HG02943 (cell line): ENCODE data around the gene SLK.

Source experiments
- ATAC-seq: cut with Tn5 transposase; IDR thresholded peaks from one replicate; pipeline ENCODE4 v1.9.1; 2021; ENCODE audit warnings: mild to moderate bottlenecking, low read depth, moderate library complexity; ENCODE audit not compliant: unreplicated experiment

Gene SLK

DNA sequence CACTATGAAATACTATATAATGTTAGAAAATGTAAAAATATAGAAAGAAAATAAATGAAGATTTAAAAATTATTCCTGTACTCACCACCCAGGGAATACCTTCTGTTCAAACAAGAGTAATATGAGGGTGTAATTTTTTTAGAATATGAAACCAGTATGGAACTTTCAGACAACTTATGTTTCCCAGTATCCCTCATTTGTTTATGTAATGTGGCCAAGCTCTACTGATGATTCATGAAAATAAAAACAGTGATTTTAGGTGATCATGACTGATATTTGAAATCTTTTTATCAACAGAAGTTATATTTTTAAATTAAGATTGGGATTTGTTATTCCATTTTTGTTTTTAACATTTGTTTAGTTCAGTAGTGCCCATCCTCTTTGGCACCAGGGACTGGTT lies 18.8 kb downstream of the SLK start:
- ATAC-seq = no peak

DNA sequence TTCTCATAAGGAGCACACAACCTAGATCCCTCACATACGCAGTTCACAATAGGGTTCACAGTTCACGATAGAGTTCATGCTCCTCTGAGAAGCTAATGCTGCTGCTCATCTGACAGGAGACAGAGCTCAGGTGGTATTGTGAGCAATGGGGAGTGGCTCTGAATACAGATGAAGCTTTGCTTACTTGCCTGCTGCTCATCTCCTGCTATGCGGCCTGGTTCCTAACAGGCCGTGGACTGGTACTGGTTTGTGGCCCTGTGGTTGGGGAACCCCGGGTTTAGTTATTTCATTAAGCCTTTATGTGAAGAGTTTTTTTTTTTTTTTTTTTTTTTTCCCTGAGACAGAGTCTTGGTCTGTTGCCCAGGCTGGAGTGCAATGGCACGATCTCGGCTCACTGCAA lies 19.4 kb downstream of the SLK start:
- ATAC-seq = no peak

GRCh38 chr10:103990121-103990520 lies 23.2 kb downstream of the SLK start:
- no peak for ATAC-seq

- no peak for ATAC-seq
Observed at GRCh38 chr10:103990531-103990930, 23.6 kb downstream of the SLK start.

DNA sequence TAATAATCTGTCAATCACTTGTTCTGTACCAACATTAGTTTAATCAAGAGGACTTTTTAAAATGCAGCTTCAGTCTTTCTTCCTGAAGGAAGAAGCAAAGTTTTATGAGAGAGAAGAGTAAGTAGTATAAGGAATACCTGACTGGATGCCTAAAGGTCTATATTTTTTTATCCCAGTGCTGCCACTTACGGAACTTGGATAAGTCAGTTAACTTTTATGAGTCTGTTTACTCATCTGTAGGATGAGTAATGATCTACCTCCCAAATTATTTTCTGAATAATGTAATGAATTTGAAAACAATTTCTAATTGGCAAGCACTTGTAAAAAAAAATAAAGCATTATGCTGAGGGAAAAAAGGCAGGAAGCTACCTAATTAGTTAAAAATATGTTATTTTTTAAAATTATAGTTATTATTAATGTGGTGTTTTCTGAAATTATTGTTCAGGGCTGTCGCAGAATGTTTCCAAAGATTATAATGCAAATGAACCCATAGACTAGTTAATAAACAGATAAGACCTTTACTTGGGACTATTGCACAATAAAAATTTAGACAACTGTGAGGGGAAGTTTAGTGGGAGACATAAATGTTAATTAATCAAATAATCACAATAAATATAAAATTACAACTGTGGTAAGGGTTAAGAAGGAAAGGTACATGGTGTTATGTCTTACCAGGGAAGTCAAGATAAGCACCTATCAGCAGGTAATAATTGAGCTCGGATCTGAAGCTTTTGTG lies 24.6 kb downstream of the SLK start:
- ATAC-seq = no peak

GRCh38 chr10:103995134-103995533 lies 28.2 kb downstream of the SLK start:
- ATAC-seq = no peak

DNA sequence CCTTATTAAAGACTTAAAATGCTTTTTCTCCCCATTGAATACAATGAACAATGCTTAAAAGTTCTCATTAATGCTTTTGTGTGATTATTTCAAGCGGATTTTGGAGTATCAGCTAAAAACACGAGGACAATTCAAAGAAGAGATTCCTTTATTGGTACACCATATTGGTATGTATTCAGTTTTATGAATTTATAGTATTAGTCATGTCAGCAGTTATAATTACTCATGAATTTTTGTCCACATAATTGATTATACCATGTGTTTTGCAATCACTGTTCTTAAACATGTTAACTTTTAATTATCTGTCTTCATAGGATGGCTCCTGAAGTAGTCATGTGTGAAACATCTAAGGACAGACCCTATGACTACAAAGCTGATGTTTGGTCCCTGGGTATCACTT lies 31.9 kb downstream of the SLK start:
- no peak for ATAC-seq

GRCh38 chr10:104002911-104003310 lies 36.0 kb downstream of the SLK start:
- no peak for ATAC-seq

DNA sequence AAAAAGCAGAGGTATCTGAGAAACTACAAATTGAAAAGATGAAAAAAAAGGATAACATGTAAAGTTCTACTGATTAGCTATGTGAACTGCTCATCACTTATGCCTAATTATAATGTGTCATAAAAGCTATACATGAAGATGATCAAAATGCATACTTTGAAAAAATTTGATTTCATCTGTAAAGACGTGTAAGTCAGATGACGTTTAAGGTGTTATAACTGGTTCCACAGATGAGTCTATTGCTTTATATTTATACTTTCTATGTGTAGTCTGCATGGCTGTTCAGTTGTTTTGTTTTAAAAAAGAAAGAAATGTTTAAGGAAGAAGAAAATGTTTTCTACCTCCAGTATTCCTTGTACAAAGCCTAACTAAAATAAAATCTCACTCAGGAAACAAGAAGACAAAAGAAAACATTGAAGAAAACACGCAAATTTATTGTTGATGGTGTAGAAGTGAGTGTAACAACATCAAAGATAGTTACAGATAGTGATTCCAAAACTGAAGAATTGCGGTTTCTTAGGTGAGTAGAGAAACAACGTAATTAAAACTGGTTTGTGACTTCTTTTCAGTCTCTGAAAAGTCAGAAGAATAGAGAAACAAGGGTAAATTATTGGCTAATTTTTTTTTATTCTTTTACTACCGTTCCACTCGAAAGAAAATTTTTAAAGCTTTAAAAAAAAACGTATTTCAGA lies 38.4 kb downstream of the SLK start:
- ATAC-seq = no peak

GRCh38 chr10:104011904-104012303 lies 45.0 kb downstream of the SLK start:
- ATAC-seq = no peak

- no peak for ATAC-seq
Observed at GRCh38 chr10:104013489-104013888, 46.5 kb downstream of the SLK start.

- ATAC-seq = no peak
Observed at GRCh38 chr10:104014176-104014575, 47.2 kb downstream of the SLK start.

GRCh38 chr10:104016661-104017060 lies 49.7 kb downstream of the SLK start:
- no peak for ATAC-seq

- no peak for ATAC-seq
Observed at GRCh38 chr10:104018471-104018870, 51.5 kb downstream of the SLK start.

GRCh38 chr10:104020020-104020419 lies 53.1 kb downstream of the SLK start:
- ATAC-seq = no peak

- ATAC-seq = no peak
Observed at GRCh38 chr10:104021246-104021645, 54.3 kb downstream of the SLK start.

DNA sequence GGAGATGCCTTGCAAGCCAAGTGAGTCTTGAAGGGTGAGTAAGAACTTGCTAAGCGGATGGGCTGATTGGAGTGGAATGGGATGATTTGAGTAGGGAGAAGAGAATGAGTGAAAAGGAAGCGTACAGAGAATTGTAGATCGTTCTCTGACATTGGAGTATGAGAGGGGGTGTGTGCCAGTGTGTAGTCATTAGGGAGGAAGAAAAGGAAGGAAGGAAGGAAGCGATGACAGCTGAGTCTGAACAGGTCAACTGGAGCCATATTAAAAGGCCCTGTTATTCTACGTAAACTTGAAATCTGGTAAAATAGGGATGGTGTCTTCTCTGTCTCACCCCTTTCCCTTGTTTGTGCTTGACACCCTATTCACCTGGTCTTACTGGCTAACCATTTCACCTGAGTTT lies 55.1 kb downstream of the SLK start:
- ATAC-seq = no peak

- no peak for ATAC-seq
Observed at GRCh38 chr10:104025524-104025923, 58.6 kb downstream of the SLK start.

DNA sequence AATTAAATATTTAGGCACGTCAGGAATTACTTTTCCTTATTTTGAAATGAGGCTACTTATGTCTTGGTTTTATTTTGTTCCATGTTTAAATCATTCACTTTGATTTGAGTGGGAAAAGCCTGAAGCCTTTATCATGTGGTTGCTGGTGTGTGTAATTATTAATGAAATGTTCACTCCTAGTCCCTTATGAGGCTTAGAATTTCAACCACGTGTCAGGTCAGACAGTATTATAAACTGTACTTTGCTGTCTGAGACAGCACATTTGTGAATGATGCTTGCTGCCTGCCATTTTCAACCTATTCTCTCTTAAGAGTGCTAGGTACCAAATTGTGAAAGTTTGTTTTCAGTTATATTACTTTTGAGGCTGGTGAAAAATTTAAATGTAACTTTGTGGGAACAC lies 59.8 kb downstream of the SLK start:
- no peak for ATAC-seq

DNA sequence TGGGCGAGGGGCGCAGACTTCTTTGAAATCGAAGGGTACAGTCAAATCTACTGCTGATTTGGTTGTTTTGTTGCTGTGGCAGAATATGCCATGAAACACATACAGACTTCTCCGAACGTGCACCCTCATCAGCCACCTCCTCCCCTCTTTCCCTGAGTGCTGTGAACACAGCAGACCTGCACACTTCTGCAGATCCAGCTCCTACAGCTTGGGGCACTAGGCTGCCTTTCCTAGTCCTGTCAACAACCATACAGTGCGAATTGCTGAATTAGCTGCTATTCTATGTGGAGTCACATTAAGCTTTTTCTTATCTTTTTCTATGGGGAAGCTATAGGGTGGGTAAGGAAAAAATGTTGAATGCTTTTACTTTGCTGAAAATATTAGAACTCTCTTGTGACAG lies 61.2 kb downstream of the SLK start:
- ATAC-seq = no peak

DNA sequence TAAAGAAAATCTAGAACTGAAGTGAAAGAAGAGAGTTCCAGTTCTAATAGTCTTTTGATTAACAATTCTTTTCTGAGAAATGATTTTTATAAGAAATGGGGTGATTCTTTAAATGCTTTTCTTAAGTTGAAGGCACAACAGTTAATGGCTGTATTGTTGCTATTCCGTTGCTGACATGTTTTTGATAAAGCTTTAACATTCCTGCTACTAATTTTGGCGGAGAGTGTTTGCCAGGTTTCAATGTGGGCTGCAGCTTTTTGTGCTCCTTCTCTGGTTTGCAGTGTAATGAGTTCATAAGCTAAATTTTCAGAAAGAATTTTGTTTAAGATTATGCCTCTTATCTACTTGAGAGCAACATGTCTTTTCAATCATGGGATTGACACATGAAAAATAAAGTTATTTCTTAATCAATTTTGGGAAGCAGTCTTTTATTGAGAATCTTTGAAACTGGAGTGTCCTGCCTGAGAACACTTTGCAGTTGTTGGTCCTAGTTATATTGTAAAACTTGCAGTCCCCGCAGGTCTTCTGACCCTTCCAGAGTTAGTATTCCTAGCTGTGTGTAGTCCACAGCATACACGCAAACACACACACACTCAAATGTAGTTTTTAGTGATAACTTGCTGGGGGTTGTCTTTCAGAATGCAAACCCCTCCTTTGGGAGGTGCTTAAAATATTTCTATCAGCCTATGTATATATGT lies 62.0 kb downstream of the SLK start:
- no peak for ATAC-seq

GRCh38 chr10:104029521-104029860 lies 62.6 kb downstream of the SLK start:
- no peak for ATAC-seq
